Spleen (tissue), 7 donors: ENCODE data around the gene RFXANK.

Source experiments
- CTCF ChIP-seq, 11 experiments: fragments of 200-600 bp in 7 of 11; fragments of 450-650 bp in 4 of 11; sonication (generic) in 4 of 11; IDR thresholded peaks in 8 of 11; conservative IDR thresholded peaks in 3 of 11; 1 replicate in 7 of 11; 2 replicates in 4 of 11; pipeline versions ENCODE4 v1.4.0 to v1.8.0; 2016 to 2021; ENCODE audit warnings: antibody characterized with exemption in 11 of 11, inconsistent platforms in 4 of 11, mild to moderate bottlenecking in 1 of 11
- POLR2A ChIP-seq, 3 donors: fragments of 450-650 bp; IDR thresholded peaks; one replicate each; pipeline ENCODE4 v1.5.1; 2017; ENCODE audit warnings: antibody characterized with exemption in 3 of 3, mild to moderate bottlenecking in 1 of 3
- POLR2AphosphoS5 ChIP-seq, 3 donors: sonication (generic); formaldehyde crosslinking; IDR thresholded peaks; one replicate each; pipeline ENCODE4 v1.5.1; 2017; ENCODE audit warnings: antibody characterized with exemption in 3 of 3
- donor health status: DM: no; HTN: no; CAD: no; lungs with moderate emphysema.
- donor health status: DM: no; HTN: no; CAD: no.
- donor health status: DM: no; HTN: no; CAD: no.

DNA sequence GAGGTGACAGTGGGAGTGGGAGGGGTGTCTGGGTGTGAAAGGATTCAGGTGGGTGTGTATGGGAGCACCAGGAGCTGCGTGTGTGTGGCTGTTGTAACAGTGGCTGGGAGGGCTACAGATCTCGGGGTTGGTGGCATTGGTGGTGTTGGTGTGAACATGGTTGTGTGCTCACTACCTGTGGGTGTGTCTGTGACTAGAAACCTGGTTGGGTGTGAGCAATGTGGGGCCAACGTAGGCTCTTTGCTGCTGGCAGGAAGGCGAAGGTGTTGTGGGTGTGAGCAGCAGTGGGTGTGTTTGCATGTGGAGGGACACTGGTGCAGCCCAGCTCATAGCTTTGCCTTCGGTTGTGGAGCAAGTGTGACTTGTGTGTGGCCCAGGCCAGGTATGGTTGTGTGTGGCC, 14.9 kb downstream of the RFXANK start:
- TF ChIP-seq CTCF (IDR thresholded peaks at IDR 0.05 in 8 of 11, conservative IDR thresholded peaks at IDR 0.05 in 3 of 11) (no peak), POLR2A (IDR thresholded peaks at IDR 0.05) (no peak), POLR2AphosphoS5 (IDR thresholded peaks at IDR 0.05) (no peak)
